OCI-LY3 (cell line): ENCODE measurements around the gene HSPG2.

Experiments used
- CTCF ChIP-seq: fragments of 200-600, 300-600 bp; sonication (generic); IDR thresholded peaks from 2 replicates; pipeline ENCODE4 v1.5.1; 2014; ENCODE audit warnings: antibody characterized with exemption, low read length, low read depth
- EZH2phosphoT487 ChIP-seq: fragments of 200-600 bp; shearing (Covaris generic); IDR thresholded peaks from 2 replicates; pipeline ENCODE4 v1.6.1; 2018; ENCODE audit warnings: antibody characterized with exemption, mixed run types, low read depth

GRCh38 chr1:21821385-21822019 is 115.6 kb downstream of the HSPG2 start:
- TF ChIP-seq CTCF, result no peak
- TF ChIP-seq EZH2phosphoT487, result no peak
